Testis (tissue), 2 donors: ENCODE measurements around the gene POLE.

Experiments
- CTCF ChIP-seq, 3 experiments: fragments of 450-650 bp in 2 of 3; fragments of 200-600 bp in 1 of 3; sonication (generic) in 1 of 3; IDR thresholded peaks; one replicate each; pipeline ENCODE4 v1.5.1; 2016 to 2019; ENCODE audit warnings: antibody characterized with exemption in 3 of 3, mild to moderate bottlenecking in 2 of 3, moderate library complexity in 1 of 3
- POLR2A ChIP-seq: fragments of 450-650 bp; IDR thresholded peaks from one replicate; pipeline ENCODE4 v1.6.1; 2017; ENCODE audit warnings: antibody characterized with exemption, mild to moderate bottlenecking, moderate library complexity

- TF ChIP-seq CTCF (IDR thresholded peaks at IDR 0.05) (no peak), POLR2A (no peak)
Measured at GRCh38 chr12:132614029-132614428, 73.1 kb downstream of the POLE start.
